ENCODE data around the gene FKBP10. TPM values are rescaled to one million over a fixed set of nuclear protein-coding genes. Genes with fewer than 3 reads are reported as not detected.

The FKBP10 gene
- total RNA-seq, 1 experiment from 2014 or later: 258 TPM

GRCh38 chr17:41777157-41777573 is 35.6 kb upstream of the FKBP10 start:
- Histone ChIP-seq H3K4me3 (no peak overlapping the region), H3K36me3 (no peaks in the 10 kb centered on the region), H3K27me3 (no peaks in the 10 kb centered on the region), H3K9me3 (no peaks in the 10 kb centered on the region)
- peak; percentile 79 for DNase-seq

GRCh38 chr17:41777574-41778188 is 35.1 kb upstream of the FKBP10 start:
- peak; percentile 98 for DNase-seq
- Histone ChIP-seq H3K9me3 (no peaks in the 10 kb centered on the region), H3K36me3 (no peaks in the 10 kb centered on the region), H3K27me3 (no peaks in the 10 kb centered on the region), H3K4me3 (no peak overlapping the region)

GRCh38 chr17:41779954-41780353 is 32.9 kb upstream of the FKBP10 start:
- H3K9me3 ChIP-seq: no peaks in the 10 kb centered on the region
- H3K27me3 ChIP-seq: no peaks in the 10 kb centered on the region
- DNase-seq: no peak
- no peaks in the 10 kb centered on the region for H3K36me3 ChIP-seq
- H3K4me3 ChIP-seq: no peak overlapping the region

GRCh38 chr17:41781404-41782110 is 31.2 kb upstream of the FKBP10 start:
- H3K4me3 ChIP-seq: no peak overlapping the region
- DNase-seq: no peak
- H3K9me3 ChIP-seq: no peaks in the 10 kb centered on the region
- no peaks in the 10 kb centered on the region for H3K36me3 ChIP-seq
- H3K27me3 ChIP-seq: no peaks in the 10 kb centered on the region

- no peaks in the 10 kb centered on the region for H3K36me3 ChIP-seq
- H3K27me3 ChIP-seq: no peaks in the 10 kb centered on the region
- DNase-seq: no peak
- no peaks in the 10 kb centered on the region for H3K9me3 ChIP-seq
- no peak overlapping the region for H3K4me3 ChIP-seq
These were observed 30.7 kb upstream of the FKBP10 start for GRCh38 chr17:41782142-41782541.

- Histone ChIP-seq H3K36me3 (no peaks in the 10 kb centered on the region), H3K4me3 (no peak overlapping the region), H3K9me3 (no peaks in the 10 kb centered on the region), H3K27me3 (no peaks in the 10 kb centered on the region)
- no peak for DNase-seq
These were observed 28.5 kb upstream of the FKBP10 start for GRCh38 chr17:41784207-41784744.

GRCh38 chr17:41785091-41785858 is 27.5 kb upstream of the FKBP10 start:
- Histone ChIP-seq H3K36me3 (no peaks in the 10 kb centered on the region), H3K27me3 (no peaks in the 10 kb centered on the region), H3K4me3 (no peak overlapping the region; the same call in 1 of the 2 replicates), H3K9me3 (no peaks in the 10 kb centered on the region)
- no peak for DNase-seq

GRCh38 chr17:41785859-41786226 is 27.0 kb upstream of the FKBP10 start:
- DNase-seq: no peak
- H3K27me3 ChIP-seq: no peaks in the 10 kb centered on the region
- no peaks in the 10 kb centered on the region for H3K9me3 ChIP-seq
- no peaks in the 10 kb centered on the region for H3K36me3 ChIP-seq
- peak overlapping the region; percentile 46 for H3K4me3 ChIP-seq

- H3K36me3 ChIP-seq: no peaks in the 10 kb centered on the region
- peak within 1 kb of the TSS; percentile 46 for H3K4me3 ChIP-seq
- peak; percentile 100 for DNase-seq
- H3K9me3 ChIP-seq: no peaks in the 10 kb centered on the region
- H3K27me3 ChIP-seq: no peaks in the 10 kb centered on the region
These were observed 26.4 kb upstream of the FKBP10 start, which contains the start of gene JUP for GRCh38 chr17:41786227-41787020. JUP (minus strand) TSS chr17:41786711; CDS start chr17:41771854, 14,857 bp downstream.

- DNase-seq: no peak
- Histone ChIP-seq H3K36me3 (no peaks in the 10 kb centered on the region), H3K4me3 (no peak overlapping the region), H3K9me3 (no peaks in the 10 kb centered on the region), H3K27me3 (no peaks in the 10 kb centered on the region)
These were observed 25.8 kb upstream of the FKBP10 start for GRCh38 chr17:41787021-41787418.

GRCh38 chr17:41792845-41793783 is 19.7 kb upstream of the FKBP10 start:
- H3K36me3 ChIP-seq: no peaks in the 10 kb centered on the region
- no peaks in the 10 kb centered on the region for H3K27me3 ChIP-seq
- H3K4me3 ChIP-seq: no peak overlapping the region
- H3K9me3 ChIP-seq: no peaks in the 10 kb centered on the region
- peak; percentile 64 for DNase-seq

- Histone ChIP-seq H3K4me3 (no peak overlapping the region), H3K36me3 (no peaks in the 10 kb centered on the region), H3K27me3 (no peaks in the 10 kb centered on the region), H3K9me3 (no peaks in the 10 kb centered on the region)
- DNase-seq: no peak
These were observed 18.8 kb upstream of the FKBP10 start for GRCh38 chr17:41793784-41794539.

GRCh38 chr17:41794540-41794975 is 18.2 kb upstream of the FKBP10 start:
- no peak for DNase-seq
- no peak overlapping the region for H3K4me3 ChIP-seq
- no peaks in the 10 kb centered on the region for H3K9me3 ChIP-seq
- no peaks in the 10 kb centered on the region for H3K36me3 ChIP-seq
- no peaks in the 10 kb centered on the region for H3K27me3 ChIP-seq

GRCh38 chr17:41796121-41796895 is 16.5 kb upstream of the FKBP10 start:
- no peak overlapping the region for H3K4me3 ChIP-seq
- no peak for DNase-seq
- H3K36me3 ChIP-seq: no peaks in the 10 kb centered on the region
- no peaks in the 10 kb centered on the region for H3K9me3 ChIP-seq
- no peaks in the 10 kb centered on the region for H3K27me3 ChIP-seq

Data from MG63 (cell line).